Erythroblast (primary cell): ENCODE data around the gene CDX2.
"Not testable (repeated sequence)": the region's sequence is repeated elsewhere in the genome, so short reads cannot be mapped to it uniquely, and the experiment has no call there.

Experiments used
- GATA1 ChIP-seq: IDR thresholded peaks from 2 replicates; pipeline ENCODE4 v1.6.1; 2011; ENCODE audit warnings: low read depth, mild to moderate bottlenecking, control low read depth, low read length, moderate library complexity
- POLR2A ChIP-seq: IDR thresholded peaks from 2 replicates; pipeline ENCODE4 v1.6.1; 2011; ENCODE audit warnings: mild to moderate bottlenecking, low read length

DNA sequence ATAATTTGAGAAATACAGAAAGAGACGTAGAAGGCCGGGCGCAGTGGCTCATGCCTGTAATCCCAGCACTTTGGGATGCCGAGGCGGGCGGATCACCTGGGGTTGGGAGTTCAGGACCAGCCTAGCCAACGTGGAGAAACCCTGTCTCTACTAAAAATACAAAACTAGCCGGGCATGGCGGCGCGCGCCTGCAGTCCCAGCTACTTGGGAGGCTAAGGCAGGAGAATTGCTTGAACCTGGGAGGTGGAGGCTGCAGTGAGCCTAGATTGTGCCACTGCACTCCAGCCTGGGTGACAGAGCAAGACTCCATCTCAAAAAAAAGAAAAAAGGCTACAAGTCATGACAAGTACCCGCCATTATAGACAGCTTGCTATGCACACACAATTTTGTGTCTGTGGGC lies 35.9 kb upstream of the CDX2 start:
- TF ChIP-seq POLR2A, GATA1: not testable (repeated sequence)
